Osteocyte (in vitro differentiated cells): Measurements from ENCODE around the gene AKAP6. TPM values are rescaled to one million over a fixed set of nuclear protein-coding genes. Genes with fewer than 3 reads are reported as not detected.

Source experiments
- DNase-seq: peaks from one replicate; pipeline ENCODE4 v3.0.0; 2021; ENCODE audit warnings: mixed read lengths; ENCODE audit not compliant: unreplicated experiment; ENCODE audit errors: extremely low spot score
- H3K27ac Mint-ChIP-seq: one replicate; pipeline ENCODE4 v1.8.0; 2021; ENCODE audit warnings: mild to moderate bottlenecking, mixed read lengths; ENCODE audit not compliant: unreplicated experiment
- H3K27me3 Mint-ChIP-seq: one replicate; pipeline ENCODE4 v1.8.0; 2021; ENCODE audit warnings: mixed read lengths; ENCODE audit not compliant: unreplicated experiment
- H3K36me3 Mint-ChIP-seq: one replicate; pipeline ENCODE4 v1.8.0; 2021; ENCODE audit warnings: mixed read lengths; ENCODE audit not compliant: unreplicated experiment
- H3K4me1 Mint-ChIP-seq: one replicate; pipeline ENCODE4 v1.8.0; 2021; ENCODE audit warnings: mixed read lengths; ENCODE audit not compliant: unreplicated experiment
- H3K4me3 Mint-ChIP-seq: one replicate; pipeline ENCODE4 v1.8.0; 2021; ENCODE audit warnings: mild to moderate bottlenecking, moderate library complexity, mixed read lengths; ENCODE audit not compliant: unreplicated experiment
- H3K9me3 Mint-ChIP-seq: one replicate; pipeline ENCODE4 v1.8.0; 2021; ENCODE audit warnings: mixed read lengths; ENCODE audit not compliant: unreplicated experiment
- CTCF ChIP-seq: fragments of 200-600 bp; sonication (generic); IDR thresholded peaks from 2 replicates; pipeline ENCODE4 v1.5.0; 2021; ENCODE audit warnings: antibody characterized with exemption, mild to moderate bottlenecking, moderate library complexity
- total RNA-seq: library from RNA; stranded (reverse); gene quantifications from 2 replicates; pipeline ENCODE4 v1.2.1, GENCODE V29; 2021

The AKAP6 gene
- total RNA-seq, 1 donor from 2014 or later = 4.1 TPM

- Mint-ChIP-seq H3K27me3 (peaks cover 2% of the 10 kb centered on the region), H3K36me3 (no peaks in the 10 kb centered on the region), H3K4me1 (peaks cover 44% of the 10 kb centered on the region), H3K27ac (peak overlapping the region; percentile 51), H3K4me3 (no peak overlapping the region), H3K9me3 (no peaks in the 10 kb centered on the region)
- no peak for TF ChIP-seq CTCF
- no peak for DNase-seq
These were observed 491.6 kb downstream of the AKAP6 start for GRCh38 chr14:32820682-32821081.

GRCh38 chr14:32821964-32822653 is 493.0 kb downstream of the AKAP6 start:
- H3K4me3 Mint-ChIP-seq = no peak overlapping the region
- H3K27me3 Mint-ChIP-seq = peaks cover 2% of the 10 kb centered on the region
- no peak for DNase-seq
- no peaks in the 10 kb centered on the region for H3K9me3 Mint-ChIP-seq
- no peaks in the 10 kb centered on the region for H3K36me3 Mint-ChIP-seq
- no peak overlapping the region for H3K27ac Mint-ChIP-seq
- peaks cover 48% of the 10 kb centered on the region for H3K4me1 Mint-ChIP-seq
- no peak for TF ChIP-seq CTCF

GRCh38 chr14:32823706-32824105 is 494.6 kb downstream of the AKAP6 start:
- Mint-ChIP-seq H3K36me3 (no peaks in the 10 kb centered on the region), H3K27me3 (no peaks in the 10 kb centered on the region), H3K4me3 (no peak overlapping the region), H3K9me3 (no peaks in the 10 kb centered on the region), H3K27ac (no peak overlapping the region), H3K4me1 (peaks cover 42% of the 10 kb centered on the region)
- no peak for DNase-seq
- TF ChIP-seq CTCF = no peak

DNA sequence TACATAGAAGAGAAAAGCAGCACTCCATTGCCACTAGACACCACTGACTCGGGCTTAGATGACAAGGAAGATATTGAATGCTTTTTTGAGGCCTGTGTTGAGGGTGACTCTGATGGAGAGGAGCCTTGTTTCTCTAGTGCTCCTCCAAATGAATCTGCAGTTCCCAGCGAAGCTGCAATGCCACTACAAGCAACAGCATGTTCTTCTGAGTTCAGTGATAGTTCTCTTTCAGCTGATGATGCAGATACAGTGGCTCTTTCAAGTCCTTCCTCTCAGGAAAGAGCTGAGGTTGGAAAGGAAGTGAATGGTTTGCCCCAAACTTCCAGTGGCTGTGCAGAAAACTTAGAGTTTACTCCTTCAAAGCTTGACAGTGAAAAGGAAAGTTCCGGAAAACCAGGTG is 495.1 kb downstream of the AKAP6 start:
- no peak for DNase-seq
- no peak overlapping the region for H3K27ac Mint-ChIP-seq
- no peaks in the 10 kb centered on the region for H3K36me3 Mint-ChIP-seq
- peaks cover 44% of the 10 kb centered on the region for H3K4me1 Mint-ChIP-seq
- H3K9me3 Mint-ChIP-seq = no peaks in the 10 kb centered on the region
- TF ChIP-seq CTCF = no peak
- no peak overlapping the region for H3K4me3 Mint-ChIP-seq
- no peaks in the 10 kb centered on the region for H3K27me3 Mint-ChIP-seq

DNA sequence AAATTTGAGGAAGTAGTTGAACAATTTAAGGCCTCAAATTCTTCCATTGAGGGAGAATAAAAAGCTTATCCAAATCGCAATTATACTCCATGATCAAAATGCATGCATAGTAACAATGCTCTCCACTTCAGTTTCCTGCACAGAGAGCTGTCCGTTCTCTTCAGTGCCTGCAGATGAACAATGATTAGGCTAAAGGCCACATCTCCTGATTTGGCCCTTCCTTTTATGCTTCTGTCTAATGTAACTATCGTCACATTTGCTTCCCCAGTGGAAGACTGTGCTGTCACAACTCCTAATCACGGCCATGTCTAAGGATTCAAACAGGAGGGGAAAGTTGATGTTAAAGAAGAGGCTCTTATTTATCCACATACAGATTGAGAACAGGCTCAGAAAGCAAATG is 496.0 kb downstream of the AKAP6 start:
- no peak overlapping the region for H3K4me3 Mint-ChIP-seq
- H3K36me3 Mint-ChIP-seq = no peaks in the 10 kb centered on the region
- H3K27ac Mint-ChIP-seq = no peak overlapping the region
- peaks cover 42% of the 10 kb centered on the region for H3K4me1 Mint-ChIP-seq
- DNase-seq = no peak
- no peaks in the 10 kb centered on the region for H3K27me3 Mint-ChIP-seq
- no peaks in the 10 kb centered on the region for H3K9me3 Mint-ChIP-seq
- no peak for TF ChIP-seq CTCF
